Measurements from ENCODE around the gene CEACAM7. TPM values are rescaled to one million over a fixed set of nuclear protein-coding genes. Genes with fewer than 3 reads are reported as not detected.

The CEACAM7 gene
- total RNA-seq (not detected), total RNA-seq (0 reads per million in 29 experiments)
- total RNA-seq (2013) = not detected

- ChIA-PET CTCF (interaction anchor here in 1 of 2 donors (0.8 kb wide), 1 partner anchor 46 kb away, joined by 3 read pairs; no protein-coding TSS in a partner anchor), POLR2A (interaction anchor here in 1 of 2 donors (0.6 kb wide), 1 partner anchor 28 kb away, joined by 4 read pairs; no protein-coding TSS in a partner anchor)
Observed at GRCh38 chr19:41688098-41688497, at the start of gene CEACAM7. TSS of gene CEACAM7 (minus strand) at chr19:41688270. CDS start at chr19:41688165, 105 bp downstream.

GRCh38 chr19:41735071-41735600 lies 47.1 kb upstream of the CEACAM7 start:
- DNase-seq = no peak
- WGBS (ENCODE audit: insufficient coverage) = 33% methylated on average over 1 of the region's 5 CpGs
- no peak overlapping the region for H3K4me3 Mint-ChIP-seq
- no peaks in the 10 kb centered on the region for H3K36me3 Mint-ChIP-seq
- H3K27me3 Mint-ChIP-seq = peaks cover 26 to 27% of the 10 kb centered on the region in 2 donors
- ATAC-seq (replicated peaks in 1 of 4) = no peak
- no peak overlapping the region for H3K4me3 ChIP-seq (ENCODE audit: control insufficient read depth in 1 of 2, extremely low read depth in 1 of 2, low read length in 1 of 2)
- CTCF ChIA-PET = no interaction called here
- peaks cover 0 to 2% of the 10 kb centered on the region in 2 experiments for H3K4me1 ChIP-seq (ENCODE audit: control insufficient read depth in 1 of 2, extremely low read depth in 1 of 2, insufficient read depth in 2 of 2, low read length in 2 of 2)
- no peaks in the 10 kb centered on the region for H3K9me3 Mint-ChIP-seq
- H3K36me3 ChIP-seq (ENCODE audit: control insufficient read depth in 2 of 2, extremely low read depth in 1 of 2, insufficient read depth in 1 of 2, low read length in 1 of 2) = no peaks in the 10 kb centered on the region
- H3K27me3 ChIP-seq (replicated peaks in 1 of 2; ENCODE audit: control insufficient read depth in 2 of 2, extremely low read depth in 1 of 2, insufficient read depth in 2 of 2, low read length in 1 of 2) = peaks cover 0 to 3% of the 10 kb centered on the region in 2 experiments
- no peak overlapping the region for H3K27ac Mint-ChIP-seq
- POLR2A ChIA-PET = no interaction called here
- H3K9me3 ChIP-seq = no peaks in the 10 kb centered on the region
- H3K4me1 Mint-ChIP-seq = peaks cover 5 to 17% (median 7%) of the 10 kb centered on the region in 3 donors
- no peak overlapping the region for H3K27ac ChIP-seq (ENCODE audit: low read length)

More at GRCh38 chr19:41688098-41688497, at the start of gene CEACAM7:
- peaks cover 0 to 49% of the 10 kb centered on the region in 2 experiments for H3K27me3 ChIP-seq (replicated peaks in 1 of 2; ENCODE audit: control insufficient read depth in 2 of 2, extremely low read depth in 1 of 2, insufficient read depth in 2 of 2, low read length in 1 of 2)
- Mint-ChIP-seq H3K4me3 (no peak within 1 kb of the TSS), H3K4me1 (peaks cover 0 to 12% (median 2%) of the 10 kb centered on the region in 3 donors), H3K36me3 (no peaks in the 10 kb centered on the region), H3K27me3 (peaks cover 53 to 54% of the 10 kb centered on the region in 2 donors), H3K27ac (no peak within 1 kb of the TSS), H3K9me3 (peaks cover 0 to 8% (median 5%) of the 10 kb centered on the region in 3 donors)
- H3K9me3 ChIP-seq = no peaks in the 10 kb centered on the region
- DNase-seq = peak in 1 of 35 experiments; percentile 12
- peaks cover 0 to 3% of the 10 kb centered on the region in 2 experiments for H3K4me1 ChIP-seq (ENCODE audit: control insufficient read depth in 1 of 2, extremely low read depth in 1 of 2, insufficient read depth in 2 of 2, low read length in 2 of 2)
- WGBS (ENCODE audit: insufficient coverage) = no CpG with 5 or more reads among the region's 1 CpG
- no peaks in the 10 kb centered on the region for H3K36me3 ChIP-seq (ENCODE audit: control insufficient read depth in 2 of 2, extremely low read depth in 1 of 2, insufficient read depth in 1 of 2, low read length in 1 of 2)
- H3K27ac ChIP-seq (ENCODE audit: low read length) = no peak within 1 kb of the TSS
- H3K4me3 ChIP-seq (ENCODE audit: control insufficient read depth in 1 of 2, extremely low read depth in 1 of 2, low read length in 1 of 2) = no peak within 1 kb of the TSS
- no peak for ATAC-seq (replicated peaks in 1 of 4)

GRCh38 chr19:41734585-41734984 lies 46.5 kb upstream of the CEACAM7 start:
- Histone ChIP-seq H3K27me3 (replicated peaks in 1 of 2; ENCODE audit: control insufficient read depth in 2 of 2, extremely low read depth in 1 of 2, insufficient read depth in 2 of 2, low read length in 1 of 2) (peaks cover 0 to 3% of the 10 kb centered on the region in 2 experiments), H3K27ac (ENCODE audit: low read length) (no peak overlapping the region), H3K4me3 (ENCODE audit: control insufficient read depth in 1 of 2, extremely low read depth in 1 of 2, low read length in 1 of 2) (no peak overlapping the region), H3K36me3 (ENCODE audit: control insufficient read depth in 2 of 2, extremely low read depth in 1 of 2, insufficient read depth in 1 of 2, low read length in 1 of 2) (no peaks in the 10 kb centered on the region), H3K9me3 (no peaks in the 10 kb centered on the region), H3K4me1 (ENCODE audit: control insufficient read depth in 1 of 2, extremely low read depth in 1 of 2, insufficient read depth in 2 of 2, low read length in 2 of 2) (peaks cover 0 to 2% of the 10 kb centered on the region in 2 experiments)
- Mint-ChIP-seq H3K27me3 (peaks cover 26 to 27% of the 10 kb centered on the region in 2 donors), H3K27ac (no peak overlapping the region), H3K36me3 (no peaks in the 10 kb centered on the region), H3K4me1 (peaks cover 4 to 12% (median 5%) of the 10 kb centered on the region in 3 donors), H3K9me3 (no peaks in the 10 kb centered on the region), H3K4me3 (no peak overlapping the region)
- ChIA-PET POLR2A (no interaction called here), CTCF (interaction anchor here in 1 of 2 donors (0.6 kb wide), 1 partner anchor 120 kb away, joined by 3 read pairs; no protein-coding TSS in a partner anchor)
- DNase-seq (no peak), ATAC-seq (replicated peaks in 1 of 4) (no peak)
- 100% methylated on average over 1 of the region's 3 CpGs for WGBS (ENCODE audit: insufficient coverage)

GRCh38 chr19:41734156-41734555 lies 46.1 kb upstream of the CEACAM7 start:
- POLR2A ChIA-PET = no interaction called here
- no peak for DNase-seq
- Mint-ChIP-seq H3K4me1 (peaks cover 4 to 12% (median 5%) of the 10 kb centered on the region in 3 donors), H3K27me3 (peaks cover 27 to 28% of the 10 kb centered on the region in 2 donors), H3K36me3 (no peaks in the 10 kb centered on the region), H3K4me3 (no peak overlapping the region), H3K9me3 (no peaks in the 10 kb centered on the region), H3K27ac (no peak overlapping the region)
- Histone ChIP-seq H3K9me3 (no peaks in the 10 kb centered on the region), H3K27ac (ENCODE audit: low read length) (no peak overlapping the region), H3K27me3 (replicated peaks in 1 of 2; ENCODE audit: control insufficient read depth in 2 of 2, extremely low read depth in 1 of 2, insufficient read depth in 2 of 2, low read length in 1 of 2) (peaks cover 0 to 3% of the 10 kb centered on the region in 2 experiments), H3K36me3 (ENCODE audit: control insufficient read depth in 2 of 2, extremely low read depth in 1 of 2, insufficient read depth in 1 of 2, low read length in 1 of 2) (no peaks in the 10 kb centered on the region), H3K4me3 (ENCODE audit: control insufficient read depth in 1 of 2, extremely low read depth in 1 of 2, low read length in 1 of 2) (no peak overlapping the region), H3K4me1 (ENCODE audit: control insufficient read depth in 1 of 2, extremely low read depth in 1 of 2, insufficient read depth in 2 of 2, low read length in 2 of 2) (peaks cover 0 to 2% of the 10 kb centered on the region in 2 experiments)
- 75% methylated on average over 2 of the region's 4 CpGs for WGBS (ENCODE audit: insufficient coverage)
- no peak for ATAC-seq (replicated peaks in 1 of 4)
- CTCF ChIA-PET = interaction anchor here in 1 of 2 donors (0.6 kb wide), 1 partner anchor 121 kb away, joined by 3 read pairs; no protein-coding TSS in a partner anchor

- H3K4me1 Mint-ChIP-seq = no peaks in the 10 kb centered on the region
- Histone ChIP-seq H3K36me3 (ENCODE audit: control insufficient read depth in 2 of 2, extremely low read depth in 1 of 2, insufficient read depth in 1 of 2, low read length in 1 of 2) (no peaks in the 10 kb centered on the region), H3K27ac (ENCODE audit: low read length) (no peak overlapping the region), H3K4me3 (ENCODE audit: control insufficient read depth in 1 of 2, extremely low read depth in 1 of 2, low read length in 1 of 2) (no peak overlapping the region), H3K9me3 (no peaks in the 10 kb centered on the region), H3K27me3 (replicated peaks in 1 of 2; ENCODE audit: control insufficient read depth in 2 of 2, extremely low read depth in 1 of 2, insufficient read depth in 2 of 2, low read length in 1 of 2) (peaks cover 3 to 5% of the 10 kb centered on the region in 2 experiments), H3K4me1 (ENCODE audit: control insufficient read depth in 1 of 2, extremely low read depth in 1 of 2, insufficient read depth in 2 of 2, low read length in 2 of 2) (no peaks in the 10 kb centered on the region)
- H3K9me3 Mint-ChIP-seq = no peaks in the 10 kb centered on the region
- no peaks in the 10 kb centered on the region for H3K36me3 Mint-ChIP-seq
- POLR2A ChIA-PET = no interaction called here
- CTCF ChIA-PET = no interaction called here
- 33% methylated on average over 3 of the region's 5 CpGs for WGBS (ENCODE audit: insufficient coverage)
- peaks cover 32 to 33% of the 10 kb centered on the region in 2 donors for H3K27me3 Mint-ChIP-seq
- ATAC-seq (replicated peaks in 1 of 4) (no peak), DNase-seq (no peak)
- no peak overlapping the region for H3K4me3 Mint-ChIP-seq
- no peak overlapping the region for H3K27ac Mint-ChIP-seq
Observed at GRCh38 chr19:41726493-41726892, 38.4 kb upstream of the CEACAM7 start.

- peaks cover 16 to 50% of the 10 kb centered on the region in 2 donors for H3K27me3 Mint-ChIP-seq
- POLR2A ChIA-PET = no interaction called here
- H3K27ac Mint-ChIP-seq = no peak overlapping the region
- ATAC-seq (replicated peaks in 1 of 4) = no peak
- Histone ChIP-seq H3K9me3 (no peaks in the 10 kb centered on the region), H3K36me3 (ENCODE audit: control insufficient read depth in 2 of 2, extremely low read depth in 1 of 2, insufficient read depth in 1 of 2, low read length in 1 of 2) (no peaks in the 10 kb centered on the region), H3K27ac (ENCODE audit: low read length) (no peak overlapping the region), H3K27me3 (replicated peaks in 1 of 2; ENCODE audit: control insufficient read depth in 2 of 2, extremely low read depth in 1 of 2, insufficient read depth in 2 of 2, low read length in 1 of 2) (peaks cover 0 to 50% of the 10 kb centered on the region in 2 experiments), H3K4me1 (ENCODE audit: control insufficient read depth in 1 of 2, extremely low read depth in 1 of 2, insufficient read depth in 2 of 2, low read length in 2 of 2) (no peaks in the 10 kb centered on the region), H3K4me3 (ENCODE audit: control insufficient read depth in 1 of 2, extremely low read depth in 1 of 2, low read length in 1 of 2) (no peak overlapping the region)
- H3K4me1 Mint-ChIP-seq = no peaks in the 10 kb centered on the region
- no peak overlapping the region for H3K4me3 Mint-ChIP-seq
- WGBS (ENCODE audit: insufficient coverage) = 81% methylated on average over 3 of the region's 3 CpGs
- H3K9me3 Mint-ChIP-seq = no peaks in the 10 kb centered on the region
- no peak for DNase-seq
- CTCF ChIA-PET = no interaction called here
- no peaks in the 10 kb centered on the region for H3K36me3 Mint-ChIP-seq
Observed at GRCh38 chr19:41720103-41720502, 32.0 kb upstream of the CEACAM7 start.

Data from T-cell (primary cell).